Mammary epithelial cell (primary cell): Measurements from ENCODE around the gene EXOC6B.

ENCODE experiments used
- EZH2 ChIP-seq: IDR thresholded peaks from 2 replicates; pipeline ENCODE4 v1.6.1; 2012; ENCODE audit warnings: low read length, inconsistent platforms, borderline replicate concordance
- TF ChIP-seq, protein P1 (sequence below), 2 donors: IDR thresholded peaks in 1 of 2; conservative IDR thresholded peaks in 1 of 2; 2 replicates each; pipeline ENCODE4 v1.5.1; 2011 to 2012; ENCODE audit warnings: inconsistent platforms in 2 of 2, low read length in 2 of 2, mild to moderate bottlenecking in 2 of 2, control low read depth in 1 of 2, low read depth in 1 of 2; ENCODE audit not compliant: insufficient read depth in 1 of 2; ENCODE audit errors: extremely low read depth in 1 of 2

DNA sequence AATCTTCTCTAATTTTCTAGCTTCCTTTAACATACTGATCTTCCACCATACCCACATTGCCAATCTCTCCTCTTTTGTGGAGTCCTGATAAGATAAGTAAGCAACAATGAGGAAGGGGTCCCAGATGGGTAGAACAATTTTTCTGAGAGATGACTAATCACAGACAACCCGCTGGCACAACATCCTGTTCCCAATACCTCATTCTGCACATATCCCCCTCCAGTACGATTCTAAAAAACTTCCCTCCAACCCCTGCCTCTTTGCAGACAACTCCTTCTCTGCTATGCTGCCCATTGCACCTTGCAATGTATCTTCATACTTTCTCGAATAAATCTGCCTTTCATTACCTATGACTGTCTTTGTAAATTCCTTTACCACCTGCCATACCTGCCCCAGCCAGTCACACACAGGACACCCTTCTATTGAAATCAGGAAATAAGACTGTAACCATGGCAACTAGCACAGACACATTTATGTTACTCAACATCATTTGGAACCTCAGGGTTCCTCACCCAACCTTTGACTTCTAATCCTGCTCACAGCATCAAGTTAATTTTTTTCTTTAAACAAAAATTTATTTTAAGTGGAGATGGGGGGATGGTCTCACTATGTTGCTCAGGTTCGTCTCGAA lies 7.4 kb upstream of the EXOC6B start:
- TF ChIP-seq, protein P1, sequence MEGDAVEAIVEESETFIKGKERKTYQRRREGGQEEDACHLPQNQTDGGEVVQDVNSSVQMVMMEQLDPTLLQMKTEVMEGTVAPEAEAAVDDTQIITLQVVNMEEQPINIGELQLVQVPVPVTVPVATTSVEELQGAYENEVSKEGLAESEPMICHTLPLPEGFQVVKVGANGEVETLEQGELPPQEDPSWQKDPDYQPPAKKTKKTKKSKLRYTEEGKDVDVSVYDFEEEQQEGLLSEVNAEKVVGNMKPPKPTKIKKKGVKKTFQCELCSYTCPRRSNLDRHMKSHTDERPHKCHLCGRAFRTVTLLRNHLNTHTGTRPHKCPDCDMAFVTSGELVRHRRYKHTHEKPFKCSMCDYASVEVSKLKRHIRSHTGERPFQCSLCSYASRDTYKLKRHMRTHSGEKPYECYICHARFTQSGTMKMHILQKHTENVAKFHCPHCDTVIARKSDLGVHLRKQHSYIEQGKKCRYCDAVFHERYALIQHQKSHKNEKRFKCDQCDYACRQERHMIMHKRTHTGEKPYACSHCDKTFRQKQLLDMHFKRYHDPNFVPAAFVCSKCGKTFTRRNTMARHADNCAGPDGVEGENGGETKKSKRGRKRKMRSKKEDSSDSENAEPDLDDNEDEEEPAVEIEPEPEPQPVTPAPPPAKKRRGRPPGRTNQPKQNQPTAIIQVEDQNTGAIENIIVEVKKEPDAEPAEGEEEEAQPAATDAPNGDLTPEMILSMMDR (conservative IDR thresholded peaks at IDR 0.05 in 1 of 2, IDR thresholded peaks at IDR 0.05 in 1 of 2; ENCODE audit: extremely low read depth in 1 of 2, insufficient read depth in 1 of 2, low read depth in 1 of 2, low read length in 2 of 2) = no peak
- TF ChIP-seq EZH2 = no peak
